HEK293 (cell line): ENCODE data around the gene IL17REL.

Experiments
- FEZF1 ChIP-seq: fragments of 450-650 bp; formaldehyde crosslinking; IDR thresholded peaks from 2 replicates; pipeline ENCODE4 v1.5.1; 2016; ENCODE audit warnings: missing biosample characterization, missing genetic modification characterization
- HIC1 ChIP-seq: fragments of 450-650 bp; formaldehyde crosslinking; IDR thresholded peaks from 2 replicates; pipeline ENCODE4 v1.5.1; 2016; ENCODE audit warnings: missing biosample characterization, missing genetic modification characterization
- KLF1 ChIP-seq: fragments of 450-650 bp; formaldehyde crosslinking; IDR thresholded peaks from 2 replicates; pipeline ENCODE4 v1.5.1; 2016; ENCODE audit warnings: missing biosample characterization, missing genetic modification characterization
- KLF16 ChIP-seq: fragments of 450-650 bp; formaldehyde crosslinking; IDR thresholded peaks from 2 replicates; pipeline ENCODE4 v1.5.1; 2017; ENCODE audit warnings: missing biosample characterization, missing genetic modification characterization
- KLF7 ChIP-seq: fragments of 450-650 bp; formaldehyde crosslinking; IDR thresholded peaks from 2 replicates; pipeline ENCODE4 v1.5.1; 2016; ENCODE audit warnings: missing biosample characterization, missing genetic modification characterization, borderline replicate concordance
- KLF9 ChIP-seq: fragments of 450-650 bp; formaldehyde crosslinking; IDR thresholded peaks from 2 replicates; pipeline ENCODE4 v1.5.1; 2016; ENCODE audit warnings: missing biosample characterization, missing genetic modification characterization, low read depth
- PRDM10 ChIP-seq: fragments of 450-650 bp; formaldehyde crosslinking; IDR thresholded peaks from 2 replicates; pipeline ENCODE4 v1.5.1; 2016; ENCODE audit warnings: missing biosample characterization, missing genetic modification characterization
- SP7 ChIP-seq: fragments of 450-650 bp; formaldehyde crosslinking; IDR thresholded peaks from 2 replicates; pipeline ENCODE4 v1.5.1; 2016; ENCODE audit warnings: missing biosample characterization, missing genetic modification characterization
- ZBTB17 ChIP-seq: fragments of 450-650 bp; formaldehyde crosslinking; IDR thresholded peaks from 2 replicates; pipeline ENCODE4 v1.5.1; 2016; ENCODE audit warnings: missing biosample characterization, missing genetic modification characterization
- ZBTB21 ChIP-seq: fragments of 450-650 bp; formaldehyde crosslinking; IDR thresholded peaks from 2 replicates; pipeline ENCODE4 v1.5.1; 2017; ENCODE audit warnings: missing biosample characterization, missing genetic modification characterization
- ZFP37 ChIP-seq: fragments of 450-650 bp; formaldehyde crosslinking; IDR thresholded peaks from 2 replicates; pipeline ENCODE4 v1.5.1; 2016; ENCODE audit warnings: missing biosample characterization, missing genetic modification characterization
- ZNF10 ChIP-seq: fragments of 450-650 bp; formaldehyde crosslinking; IDR thresholded peaks from 2 replicates; pipeline ENCODE4 v1.5.1; 2017; ENCODE audit warnings: missing biosample characterization, missing genetic modification characterization
- ZNF121 ChIP-seq: fragments of 450-650 bp; formaldehyde crosslinking; IDR thresholded peaks from 2 replicates; pipeline ENCODE4 v1.5.1; 2016; ENCODE audit warnings: missing biosample characterization, missing genetic modification characterization
- ZNF16 ChIP-seq: fragments of 450-650 bp; formaldehyde crosslinking; IDR thresholded peaks from 2 replicates; pipeline ENCODE4 v1.5.1; 2016; ENCODE audit warnings: low read depth, missing biosample characterization, missing genetic modification characterization
- ZNF202 ChIP-seq: fragments of 450-650 bp; formaldehyde crosslinking; IDR thresholded peaks from 2 replicates; pipeline ENCODE4 v1.5.1; 2016; ENCODE audit warnings: missing biosample characterization, missing genetic modification characterization, borderline replicate concordance
- ZNF211 ChIP-seq: fragments of 450-650 bp; formaldehyde crosslinking; IDR thresholded peaks from 2 replicates; pipeline ENCODE4 v1.5.1; 2016; ENCODE audit warnings: low read depth, missing biosample characterization, missing genetic modification characterization
- ZNF311 ChIP-seq: fragments of 450-650 bp; formaldehyde crosslinking; IDR thresholded peaks from 2 replicates; pipeline ENCODE4 v1.5.1; 2017; ENCODE audit warnings: missing biosample characterization, missing genetic modification characterization, borderline replicate concordance
- ZNF341 ChIP-seq: fragments of 450-650 bp; formaldehyde crosslinking; IDR thresholded peaks from 2 replicates; pipeline ENCODE4; 2016; ENCODE audit warnings: low read depth, missing biosample characterization, missing genetic modification characterization
- ZNF362 ChIP-seq: fragments of 450-650 bp; formaldehyde crosslinking; IDR thresholded peaks from 2 replicates; pipeline ENCODE4 v1.5.1; 2016; ENCODE audit warnings: missing biosample characterization, missing genetic modification characterization
- ZNF391 ChIP-seq: fragments of 450-650 bp; formaldehyde crosslinking; IDR thresholded peaks from 2 replicates; pipeline ENCODE4 v1.5.1; 2016; ENCODE audit warnings: low read depth, missing biosample characterization, missing genetic modification characterization, borderline replicate concordance
- ZNF394 ChIP-seq: fragments of 450-650 bp; formaldehyde crosslinking; IDR thresholded peaks from 2 replicates; pipeline ENCODE4 v1.5.1; 2016; ENCODE audit warnings: missing biosample characterization, missing genetic modification characterization, mild to moderate bottlenecking, moderate library complexity, borderline replicate concordance
- ZNF488 ChIP-seq: fragments of 450-650 bp; formaldehyde crosslinking; IDR thresholded peaks from 2 replicates; pipeline ENCODE4 v1.5.1; 2016; ENCODE audit warnings: missing biosample characterization, missing genetic modification characterization
- ZNF501 ChIP-seq: fragments of 450-650 bp; formaldehyde crosslinking; IDR thresholded peaks from 2 replicates; pipeline ENCODE4 v1.5.1; 2016; ENCODE audit warnings: missing biosample characterization, missing genetic modification characterization
- ZNF544 ChIP-seq: fragments of 450-650 bp; formaldehyde crosslinking; IDR thresholded peaks from 2 replicates; pipeline ENCODE4 v1.5.0; 2017; ENCODE audit warnings: missing biosample characterization, missing genetic modification characterization
- ZNF571 ChIP-seq: fragments of 450-650 bp; formaldehyde crosslinking; IDR thresholded peaks from 2 replicates; pipeline ENCODE4 v1.5.0; 2017; ENCODE audit warnings: missing biosample characterization, missing genetic modification characterization
- ZNF596 ChIP-seq: fragments of 450-650 bp; IDR thresholded peaks from 2 replicates; pipeline ENCODE4 v1.5.0; 2018; ENCODE audit warnings: missing biosample characterization, mild to moderate bottlenecking, missing genetic modification characterization, moderate library complexity
- ZNF610 ChIP-seq: fragments of 450-650 bp; formaldehyde crosslinking; IDR thresholded peaks from 2 replicates; pipeline ENCODE4 v1.5.1; 2016; ENCODE audit warnings: missing biosample characterization, missing genetic modification characterization, borderline replicate concordance
- ZNF701 ChIP-seq: fragments of 450-650 bp; formaldehyde crosslinking; IDR thresholded peaks from 2 replicates; pipeline ENCODE4 v1.5.1; 2016; ENCODE audit warnings: missing biosample characterization, missing genetic modification characterization
- ZNF76 ChIP-seq: fragments of 450-650 bp; formaldehyde crosslinking; IDR thresholded peaks from 2 replicates; pipeline ENCODE4; 2016; ENCODE audit warnings: low read depth, missing biosample characterization, missing genetic modification characterization, borderline replicate concordance
- ZNF776 ChIP-seq: fragments of 450-650 bp; formaldehyde crosslinking; IDR thresholded peaks from 2 replicates; pipeline ENCODE4 v1.5.0; 2017; ENCODE audit warnings: missing biosample characterization, missing genetic modification characterization, borderline replicate concordance
- ZNF843 ChIP-seq: fragments of 450-650 bp; formaldehyde crosslinking; IDR thresholded peaks from 2 replicates; pipeline ENCODE4 v1.5.1; 2016; ENCODE audit warnings: missing biosample characterization, missing genetic modification characterization
- ZXDB ChIP-seq: fragments of 450-650 bp; formaldehyde crosslinking; IDR thresholded peaks from 2 replicates; pipeline ENCODE4 v1.5.1; 2016; ENCODE audit warnings: missing biosample characterization, missing genetic modification characterization

IL17REL gene

GRCh38 chr22:49962751-49963646 lies 49.6 kb downstream of the IL17REL start (continued):
- TF ChIP-seq ZNF311 (tag by site-specific recombination) (no peak), ZBTB21 (no peak), KLF16 (tag by site-specific recombination) (peak; percentile 8; the same call in 1 of the 2 replicates), PRDM10 (tag by site-specific recombination) (no peak), ZBTB17 (tag by site-specific recombination) (peak; percentile 45; the same call in 1 of the 2 replicates), ZNF10 (tag by site-specific recombination) (no peak), ZFP37 (tag by site-specific recombination) (0 out of 2 replicates have a peak, but pooled peaks have one; percentile 22), KLF1 (tag by site-specific recombination) (no peak; the same call in 1 of the 2 replicates), ZNF121 (tag by site-specific recombination) (no peak), ZXDB (tag by site-specific recombination) (peak; percentile 66; the same call in 1 of the 2 replicates), ZNF776 (tag by site-specific recombination) (no peak), ZNF571 (tag by site-specific recombination) (no peak), KLF7 (tag by site-specific recombination) (0 out of 2 replicates have a peak, but pooled peaks have one; percentile 1), ZNF16 (tag by site-specific recombination) (no peak), ZNF391 (no peak), ZNF544 (tag by site-specific recombination) (no peak), ZNF202 (no peak), ZNF76 (tag by site-specific recombination) (0 out of 2 replicates have a peak, but pooled peaks have one; percentile 3), ZNF701 (tag by site-specific recombination) (no peak), ZNF211 (tag by site-specific recombination) (no peak), ZNF488 (tag by site-specific recombination) (no peak), ZNF610 (tag by site-specific recombination) (no peak; the same call in 1 of the 2 replicates), ZNF596 (tag by site-specific recombination) (no peak), ZNF501 (tag by site-specific recombination) (no peak), ZNF394 (peak; percentile 66; the same call in 1 of the 2 replicates), SP7 (peak; percentile 63; the same call in 1 of the 2 replicates), FEZF1 (tag by site-specific recombination) (peak; percentile 6; the same call in 1 of the 2 replicates), ZNF843 (tag by site-specific recombination) (no peak), ZNF362 (tag by site-specific recombination) (no peak), HIC1 (tag by site-specific recombination) (peak; percentile 49), KLF9 (tag by site-specific recombination) (0 out of 2 replicates have a peak, but pooled peaks have one; percentile 6), ZNF341 (tag by site-specific recombination) (no peak; the same call in 1 of the 2 replicates)
